Parathyroid adenoma (tissue), 2 donors: ENCODE data around the gene TMEM139.

ENCODE experiments used
- H2AFZ ChIP-seq: fragments of 300-600 bp; sonication (generic); one replicate; pipeline ENCODE4 v1.7.0; 2017; ENCODE audit warnings: antibody characterized with exemption, mild to moderate bottlenecking
- H3K27ac ChIP-seq: fragments of 300-600 bp; sonication (generic); one replicate; pipeline ENCODE4 v1.7.0; 2017
- H3K27me3 ChIP-seq: fragments of 300-600 bp; sonication (generic); one replicate; pipeline ENCODE4 v1.7.0; 2017; ENCODE audit warnings: low read length; ENCODE audit not compliant: control insufficient read depth, insufficient read depth
- H3K36me3 ChIP-seq: fragments of 300-600 bp; sonication (generic); one replicate; pipeline ENCODE4 v1.7.0; 2017; ENCODE audit warnings: low read length; ENCODE audit not compliant: control insufficient read depth, insufficient read depth
- H3K4me1 ChIP-seq: fragments of 300-600 bp; sonication (generic); one replicate; pipeline ENCODE4 v1.7.0; 2017; ENCODE audit warnings: control low read depth
- H3K4me2 ChIP-seq: fragments of 300-600 bp; sonication (generic); one replicate; pipeline ENCODE4 v1.7.0; 2017; ENCODE audit warnings: low read length
- H3K4me3 ChIP-seq: fragments of 300-600 bp; sonication (generic); one replicate; pipeline ENCODE4 v1.7.0; 2017; ENCODE audit warnings: low read depth, low read length
- H3K79me2 ChIP-seq: fragments of 300-600 bp; sonication (generic); one replicate; pipeline ENCODE4 v1.7.0; 2017; ENCODE audit warnings: control low read depth
- H3K9ac ChIP-seq: fragments of 300-600 bp; sonication (generic); one replicate; pipeline ENCODE4 v1.7.0; 2017; ENCODE audit warnings: mild to moderate bottlenecking
- H3K9me3 ChIP-seq: fragments of 300-600 bp; sonication (generic); one replicate; pipeline ENCODE4 v1.7.0; 2017; ENCODE audit warnings: low read length; ENCODE audit not compliant: control insufficient read depth
- TF ChIP-seq, protein P1 (sequence below): fragments of 300-600 bp; sonication (generic); IDR thresholded peaks from one replicate; pipeline ENCODE4 v1.7.0; 2017; ENCODE audit warnings: antibody characterized with exemption, mild to moderate bottlenecking
- donor health status: primary hyperparathyroidism.

TMEM139 gene

GRCh38 chr7:143284591-143285469 lies at the start of gene TMEM139:
Gene TMEM139 (plus strand): TSS chr7:143284958. CDS start chr7:143285958, 1,000 bp downstream.
- Histone ChIP-seq H3K4me2 (peak within 1 kb of the TSS; percentile 83), H3K9ac (no peak within 1 kb of the TSS), H3K79me2 (no peaks in the 10 kb centered on the region), H3K36me3 (no peaks in the 10 kb centered on the region), H3K4me3 (peak within 1 kb of the TSS; percentile 41), H3K9me3 (no peaks in the 10 kb centered on the region), H2AFZ (peak within 1 kb of the TSS; percentile 71), H3K27ac (peak within 1 kb of the TSS; percentile 57), H3K4me1 (peaks cover 5% of the 10 kb centered on the region), H3K27me3 (no peaks in the 10 kb centered on the region)
- TF ChIP-seq, protein P1, sequence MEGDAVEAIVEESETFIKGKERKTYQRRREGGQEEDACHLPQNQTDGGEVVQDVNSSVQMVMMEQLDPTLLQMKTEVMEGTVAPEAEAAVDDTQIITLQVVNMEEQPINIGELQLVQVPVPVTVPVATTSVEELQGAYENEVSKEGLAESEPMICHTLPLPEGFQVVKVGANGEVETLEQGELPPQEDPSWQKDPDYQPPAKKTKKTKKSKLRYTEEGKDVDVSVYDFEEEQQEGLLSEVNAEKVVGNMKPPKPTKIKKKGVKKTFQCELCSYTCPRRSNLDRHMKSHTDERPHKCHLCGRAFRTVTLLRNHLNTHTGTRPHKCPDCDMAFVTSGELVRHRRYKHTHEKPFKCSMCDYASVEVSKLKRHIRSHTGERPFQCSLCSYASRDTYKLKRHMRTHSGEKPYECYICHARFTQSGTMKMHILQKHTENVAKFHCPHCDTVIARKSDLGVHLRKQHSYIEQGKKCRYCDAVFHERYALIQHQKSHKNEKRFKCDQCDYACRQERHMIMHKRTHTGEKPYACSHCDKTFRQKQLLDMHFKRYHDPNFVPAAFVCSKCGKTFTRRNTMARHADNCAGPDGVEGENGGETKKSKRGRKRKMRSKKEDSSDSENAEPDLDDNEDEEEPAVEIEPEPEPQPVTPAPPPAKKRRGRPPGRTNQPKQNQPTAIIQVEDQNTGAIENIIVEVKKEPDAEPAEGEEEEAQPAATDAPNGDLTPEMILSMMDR: no peak

DNA sequence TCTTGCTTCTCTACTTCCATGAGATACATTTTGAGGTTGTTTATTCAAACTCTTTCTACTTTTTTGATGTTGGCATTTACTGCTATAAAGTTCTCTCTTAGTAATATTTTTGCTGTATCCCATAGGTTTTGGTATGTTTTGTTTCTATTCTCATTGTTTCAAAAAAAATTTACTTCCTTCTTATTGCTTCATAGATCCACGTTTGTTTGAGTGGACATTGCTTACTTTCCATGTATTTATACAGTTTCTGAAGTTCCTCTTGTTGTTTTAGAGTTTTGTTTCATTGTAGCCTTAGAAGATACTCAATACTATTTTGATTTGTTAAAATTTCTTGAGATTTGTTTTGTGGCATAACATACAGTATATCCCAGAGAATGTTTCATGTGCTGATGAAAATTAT lies 49.2 kb upstream of the TMEM139 start:
- Histone ChIP-seq H3K4me3 (no peak overlapping the region), H2AFZ (no peak overlapping the region), H3K4me1 (no peaks in the 10 kb centered on the region), H3K27ac (no peak overlapping the region), H3K36me3 (no peaks in the 10 kb centered on the region), H3K9me3 (no peaks in the 10 kb centered on the region), H3K27me3 (no peaks in the 10 kb centered on the region), H3K9ac (no peak overlapping the region), H3K4me2 (no peak overlapping the region), H3K79me2 (no peaks in the 10 kb centered on the region)
- TF ChIP-seq, protein P1: no peak

GRCh38 chr7:143236408-143236990 lies 48.3 kb upstream of the TMEM139 start:
- Histone ChIP-seq H3K36me3 (no peaks in the 10 kb centered on the region), H3K4me2 (no peak overlapping the region), H3K79me2 (no peaks in the 10 kb centered on the region), H3K27ac (no peak overlapping the region), H3K9me3 (no peaks in the 10 kb centered on the region), H3K4me1 (no peaks in the 10 kb centered on the region), H3K9ac (no peak overlapping the region), H3K4me3 (no peak overlapping the region), H2AFZ (no peak overlapping the region), H3K27me3 (no peaks in the 10 kb centered on the region)
- TF ChIP-seq, protein P1: no peak

DNA sequence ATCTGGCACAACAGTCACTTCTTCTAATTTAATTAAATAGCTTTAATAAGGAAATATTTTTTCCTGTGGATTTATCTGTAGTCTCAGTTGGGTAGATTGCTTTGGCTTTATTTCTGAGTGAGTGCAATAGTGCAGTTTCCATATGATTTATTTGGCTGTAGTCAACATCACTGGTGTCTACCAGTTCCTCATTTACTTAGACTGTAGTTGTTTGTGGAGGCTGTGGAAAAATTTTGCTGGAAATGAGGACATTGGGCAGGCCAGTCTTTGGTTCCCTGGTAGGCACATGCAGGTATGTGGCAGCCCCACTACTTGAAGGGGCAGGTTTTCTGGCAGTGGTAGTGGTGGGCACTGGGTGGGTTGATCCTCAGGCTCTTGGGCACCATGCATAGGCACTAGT lies 47.4 kb upstream of the TMEM139 start:
- Histone ChIP-seq H3K4me3 (no peak overlapping the region), H3K27ac (no peak overlapping the region), H3K36me3 (no peaks in the 10 kb centered on the region)

More for the DNA sequence above, 47.4 kb upstream of the TMEM139 start:
- Histone ChIP-seq H2AFZ (no peak overlapping the region), H3K9ac (no peak overlapping the region), H3K4me1 (no peaks in the 10 kb centered on the region), H3K9me3 (no peaks in the 10 kb centered on the region), H3K27me3 (no peaks in the 10 kb centered on the region), H3K4me2 (no peak overlapping the region), H3K79me2 (no peaks in the 10 kb centered on the region)
- TF ChIP-seq, protein P1: no peak
